Epithelial cell of proximal tubule (primary cell): ENCODE measurements around the gene CNPY2. TPM values are rescaled to one million over a fixed set of nuclear protein-coding genes. Genes with fewer than 3 reads are reported as not detected.
A peak's percentile ranks its signal among the peaks of the same experiment; 100 is the strongest.

ENCODE experiments used
- DNase-seq: peaks from one replicate; pipeline ENCODE4 v3.0.0-alpha.2; 2011; ENCODE audit warnings: low read depth
- H3K4me3 ChIP-seq: 2 replicates; pipeline ENCODE4 v1.5.1; 2011; ENCODE audit warnings: low read depth, mild to moderate bottlenecking, low read length
- total RNA-seq: library from RNA; depleted of rRNA; stranded (reverse); fragments of >200 nt; gene quantifications from 2 replicates; pipeline ENCODE4 v1.2.3, GENCODE V29; 2015
- TF ChIP-seq, protein P1 (sequence below): conservative IDR thresholded peaks from 2 replicates; pipeline ENCODE4 v1.5.1; 2012; ENCODE audit warnings: low read depth, mild to moderate bottlenecking, low read length

The CNPY2 gene
- total RNA-seq, 1 donor from 2014 or later: 141 TPM

DNA sequence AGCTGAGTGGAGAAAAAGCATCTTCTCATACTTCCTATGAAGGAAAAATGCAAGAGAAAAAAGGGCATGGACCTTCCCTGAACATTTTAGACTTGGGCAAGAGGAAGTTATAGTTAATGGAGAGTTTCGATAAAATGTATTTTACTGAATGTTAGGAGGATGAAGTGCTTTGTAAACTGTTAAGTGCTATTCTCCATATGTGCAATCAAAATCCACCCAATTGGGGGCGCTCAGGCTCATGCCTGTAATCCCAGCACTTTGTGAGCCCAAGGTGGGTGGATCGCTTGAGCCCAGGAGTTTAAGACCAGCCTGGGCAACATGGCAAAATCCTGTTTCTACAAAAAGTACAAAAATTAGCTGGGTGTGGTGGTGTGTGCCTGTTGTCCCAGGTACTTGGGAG is 1.9 kb upstream of the CNPY2 start:
- TF ChIP-seq, protein P1, sequence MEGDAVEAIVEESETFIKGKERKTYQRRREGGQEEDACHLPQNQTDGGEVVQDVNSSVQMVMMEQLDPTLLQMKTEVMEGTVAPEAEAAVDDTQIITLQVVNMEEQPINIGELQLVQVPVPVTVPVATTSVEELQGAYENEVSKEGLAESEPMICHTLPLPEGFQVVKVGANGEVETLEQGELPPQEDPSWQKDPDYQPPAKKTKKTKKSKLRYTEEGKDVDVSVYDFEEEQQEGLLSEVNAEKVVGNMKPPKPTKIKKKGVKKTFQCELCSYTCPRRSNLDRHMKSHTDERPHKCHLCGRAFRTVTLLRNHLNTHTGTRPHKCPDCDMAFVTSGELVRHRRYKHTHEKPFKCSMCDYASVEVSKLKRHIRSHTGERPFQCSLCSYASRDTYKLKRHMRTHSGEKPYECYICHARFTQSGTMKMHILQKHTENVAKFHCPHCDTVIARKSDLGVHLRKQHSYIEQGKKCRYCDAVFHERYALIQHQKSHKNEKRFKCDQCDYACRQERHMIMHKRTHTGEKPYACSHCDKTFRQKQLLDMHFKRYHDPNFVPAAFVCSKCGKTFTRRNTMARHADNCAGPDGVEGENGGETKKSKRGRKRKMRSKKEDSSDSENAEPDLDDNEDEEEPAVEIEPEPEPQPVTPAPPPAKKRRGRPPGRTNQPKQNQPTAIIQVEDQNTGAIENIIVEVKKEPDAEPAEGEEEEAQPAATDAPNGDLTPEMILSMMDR: no peak
- no peak for DNase-seq
- no peak overlapping the region for H3K4me3 ChIP-seq

DNA sequence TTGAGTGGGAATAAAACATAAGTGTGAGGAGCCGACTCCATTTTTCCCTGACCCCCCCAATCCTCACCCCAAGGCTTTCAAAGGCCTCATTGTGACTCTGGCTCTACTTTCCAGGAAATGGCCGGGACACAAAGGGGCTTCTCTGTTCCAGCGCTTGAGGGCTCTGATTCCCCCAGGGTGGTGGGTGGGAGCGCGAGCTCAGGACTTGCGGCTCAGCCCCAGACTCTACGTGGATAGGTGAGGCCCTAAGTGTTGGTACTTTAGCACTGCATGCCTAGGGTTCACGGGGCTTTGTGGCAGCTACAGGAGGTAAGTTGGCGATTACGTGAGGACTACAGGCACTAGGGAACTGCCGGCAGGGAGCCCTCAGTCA is 553 bp downstream of the CNPY2 start:
- H3K4me3 ChIP-seq: peak overlapping the region; percentile 95
- DNase-seq: no peak
- TF ChIP-seq, protein P1: no peak

DNA sequence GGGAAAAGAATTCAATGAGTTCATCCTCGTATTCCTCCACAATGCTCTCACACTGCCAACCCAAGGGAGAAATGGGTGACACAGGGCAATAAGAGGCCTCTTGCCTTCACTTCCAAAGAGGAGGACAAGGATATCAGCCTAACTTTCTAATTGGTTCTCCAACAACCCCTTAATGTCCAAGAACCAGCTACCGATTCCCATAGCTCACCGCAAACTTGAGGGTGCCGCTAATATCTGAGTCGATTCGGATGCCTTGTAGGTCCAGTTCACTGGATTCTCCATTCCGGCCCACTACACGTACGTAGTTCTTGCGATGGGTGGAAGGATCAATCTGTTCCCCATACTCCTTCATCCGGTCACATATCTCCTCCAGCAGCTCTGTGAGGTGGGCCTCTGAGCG is 4.8 kb downstream of the CNPY2 start:
- TF ChIP-seq, protein P1: no peak
- H3K4me3 ChIP-seq: no peak overlapping the region
- no peak for DNase-seq

DNA sequence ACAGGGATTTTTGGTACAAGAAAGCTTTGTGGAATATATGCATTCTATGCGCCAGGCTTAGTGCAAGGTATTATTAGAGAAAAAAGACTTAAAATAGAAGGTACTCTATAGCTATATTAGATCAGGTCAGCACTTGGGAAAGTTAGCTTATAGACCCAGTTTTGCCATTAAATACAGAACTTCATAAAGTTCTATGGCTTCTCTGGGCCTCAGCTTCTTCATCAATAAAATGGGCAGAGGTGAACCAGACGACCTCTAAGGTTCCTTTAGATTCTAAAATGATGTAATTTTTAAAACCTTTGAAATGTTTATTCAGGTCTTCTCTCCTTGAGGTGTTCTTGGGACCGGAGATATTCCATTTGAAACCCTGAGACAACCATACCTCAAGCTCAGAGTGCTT is 7.1 kb downstream of the CNPY2 start:
- DNase-seq: no peak
- H3K4me3 ChIP-seq: no peak overlapping the region
- TF ChIP-seq, protein P1: no peak

DNA sequence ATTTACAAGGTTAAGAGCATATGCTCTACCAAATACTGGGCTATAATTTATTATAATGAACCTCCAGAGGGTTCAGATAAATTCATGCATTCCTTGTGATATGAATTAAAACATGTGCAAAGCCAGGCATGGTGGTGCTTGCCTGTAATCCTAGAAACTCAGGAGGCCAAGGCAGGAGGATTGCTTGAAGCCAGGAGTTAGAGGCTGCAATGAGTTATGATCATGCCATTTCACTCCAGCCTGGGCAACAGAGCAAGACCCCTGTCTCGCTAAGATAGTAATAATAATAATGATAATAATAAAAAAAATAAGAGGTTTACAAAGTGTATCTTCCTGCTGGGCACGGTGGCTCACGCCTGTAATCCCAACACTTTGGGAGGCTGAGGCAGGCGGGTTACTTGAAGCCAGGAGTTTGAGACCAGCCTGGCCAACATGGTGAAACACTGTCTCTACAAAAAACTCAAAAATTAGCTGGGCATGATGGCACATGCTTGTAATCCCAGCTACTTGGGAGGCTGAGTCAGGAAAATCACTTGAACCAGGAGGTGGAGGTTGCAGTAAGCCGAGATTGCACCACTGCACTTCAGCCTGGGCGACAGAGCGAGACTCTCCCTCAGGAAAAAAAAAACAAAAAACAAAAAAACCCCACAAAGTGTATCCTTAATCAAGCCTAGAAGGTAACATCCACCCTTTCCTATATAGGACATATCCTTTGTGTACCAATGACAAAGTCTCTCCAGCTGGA is 8.4 kb downstream of the CNPY2 start:
- DNase-seq: no peak
- no peak overlapping the region for H3K4me3 ChIP-seq
- TF ChIP-seq, protein P1: no peak

DNA sequence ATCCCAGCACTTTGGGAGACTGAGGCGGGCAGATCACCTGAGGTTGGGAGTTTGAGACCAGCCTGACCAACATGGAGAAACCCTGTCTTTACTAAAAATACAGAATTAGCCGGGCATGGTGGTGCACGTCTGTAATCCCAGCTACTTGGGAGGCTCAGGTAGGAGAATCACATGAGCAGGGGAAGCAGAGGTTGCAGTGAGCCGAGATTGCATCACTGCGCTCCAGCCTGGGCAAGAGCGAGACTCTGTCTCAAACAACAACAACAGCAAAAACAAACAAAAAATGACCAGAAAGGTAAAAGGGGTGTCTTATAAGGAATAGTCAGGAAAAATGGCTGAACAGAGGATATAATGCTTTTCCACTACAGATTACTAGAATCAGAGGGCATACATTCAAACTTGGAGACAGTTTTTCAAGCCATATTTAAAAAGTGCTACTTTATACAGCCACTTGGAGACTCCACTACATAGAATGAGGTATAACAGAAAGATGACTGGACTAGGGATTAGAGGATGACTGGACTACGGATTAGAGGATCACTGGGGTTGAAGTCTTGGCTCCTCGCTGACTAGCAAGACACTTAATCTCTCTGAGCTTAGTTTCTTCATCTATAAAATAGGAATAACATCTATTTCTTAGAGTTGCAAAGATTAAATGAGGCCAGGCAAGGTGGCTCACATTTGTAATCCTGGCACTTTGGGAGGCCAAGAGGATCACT is 10.8 kb downstream of the CNPY2 start:
- TF ChIP-seq, protein P1: no peak
- DNase-seq: no peak
- no peak overlapping the region for H3K4me3 ChIP-seq
